Stimulated activated CD8-positive, alpha-beta memory T cell treated with anti-CD3 and anti-CD28 coated beads, Interleukin-7, amount 100 ng/mL, for 4 hours (primary cell): ENCODE data around the gene RBM4B.

Experiments used
- DNase-seq, 2 donors: peaks; one replicate each; pipeline ENCODE4 v3.0.0-alpha.2; 2020; ENCODE audit warnings: low read depth in 2 of 2

Gene RBM4B

DNA sequence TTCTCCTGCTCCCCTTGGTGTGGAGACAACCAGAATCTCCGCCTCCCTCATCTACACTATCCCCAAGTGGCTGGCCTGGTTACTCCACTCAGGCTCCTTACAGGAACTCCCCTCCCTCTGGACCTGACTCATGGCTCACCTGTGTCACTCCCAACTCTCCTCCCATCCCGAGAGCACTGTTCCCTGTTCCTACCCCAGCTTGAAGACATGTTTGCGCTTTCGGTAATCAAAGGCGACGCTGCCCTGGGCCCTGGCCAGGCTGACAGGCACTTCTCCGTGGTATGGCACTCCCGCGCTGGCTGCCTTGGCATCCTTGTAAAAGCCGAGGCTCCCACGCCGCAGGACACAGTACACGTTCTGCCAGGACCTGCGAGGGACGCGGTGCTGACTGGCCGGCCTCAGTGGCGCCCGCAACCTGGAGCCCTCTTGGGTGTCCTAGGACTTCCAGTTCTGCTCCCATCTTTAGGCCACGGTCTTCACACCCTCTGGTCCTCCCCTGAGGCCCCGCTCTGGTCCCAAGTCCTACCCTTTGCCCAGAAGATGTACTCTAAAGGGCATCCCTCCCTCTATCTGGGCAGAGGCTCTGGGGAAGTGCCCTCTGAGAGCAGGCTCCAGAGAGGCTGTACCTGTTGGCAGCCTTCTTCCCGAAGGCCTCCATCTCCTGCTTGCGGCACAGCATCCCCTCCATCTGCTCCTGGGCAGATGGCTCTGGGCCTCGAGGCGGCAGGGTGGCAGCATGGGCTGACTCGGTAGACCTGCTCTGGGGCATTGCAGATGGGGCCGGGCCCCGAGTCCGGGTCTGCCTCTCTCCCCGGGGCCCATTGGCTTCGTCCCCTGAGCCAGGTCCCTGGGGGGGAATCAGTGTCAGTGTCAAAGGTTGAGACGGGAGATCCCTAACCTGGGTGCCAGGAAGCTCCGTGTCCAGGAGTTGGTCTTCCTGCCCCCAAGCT, 9.4 kb upstream of the RBM4B start:
- no peak for DNase-seq

GRCh38 chr11:66686100-66686785, 8.6 kb upstream of the RBM4B start:
- DNase-seq, result no peak

DNA sequence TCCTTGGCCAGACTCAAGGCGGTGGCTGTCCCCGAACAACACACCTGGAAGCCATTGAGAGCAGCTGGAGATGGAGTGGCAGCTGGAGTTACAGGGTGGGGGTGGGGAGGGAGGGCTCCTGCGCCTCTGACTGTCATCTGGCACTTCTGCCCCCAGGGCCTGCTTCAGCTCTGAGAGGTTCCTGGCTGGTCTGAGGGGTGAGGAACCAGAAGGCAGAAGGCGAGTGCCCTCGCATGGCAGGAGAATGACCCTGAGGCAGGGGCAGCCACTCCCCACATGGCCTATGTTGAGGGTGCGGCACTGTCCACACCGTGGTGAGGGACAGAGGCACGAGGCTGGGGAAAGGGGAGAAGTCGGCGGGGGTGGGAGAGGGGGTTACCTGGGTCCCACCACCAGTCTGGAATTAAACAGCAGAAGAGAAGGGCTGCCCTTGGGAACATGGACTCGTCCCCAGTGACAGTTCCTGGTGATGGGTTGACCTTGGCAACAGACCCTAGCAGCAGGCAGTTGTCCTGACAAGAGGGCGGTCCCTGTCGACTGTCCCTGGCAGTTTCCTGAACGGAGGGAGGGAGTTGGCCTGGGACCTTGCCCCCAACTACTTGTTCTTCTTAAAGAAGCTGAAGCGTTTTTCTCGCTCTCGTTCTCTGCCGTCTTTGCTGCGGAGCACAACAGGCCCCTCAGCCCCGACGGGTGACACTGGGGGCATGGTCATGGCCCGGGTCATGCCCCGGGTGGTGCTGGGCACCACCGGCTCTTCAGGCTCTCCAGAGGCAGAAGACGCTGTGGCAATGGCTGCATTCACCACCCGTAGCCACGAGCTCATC, 7.8 kb upstream of the RBM4B start:
- no peak for DNase-seq

GRCh38 chr11:66684635-66685034, 6.9 kb upstream of the RBM4B start:
- DNase-seq, result no peak

GRCh38 chr11:66683877-66684276, 6.2 kb upstream of the RBM4B start:
- no peak for DNase-seq

- DNase-seq, result no peak
Measured at GRCh38 chr11:66680966-66681645, 3.4 kb upstream of the RBM4B start.

GRCh38 chr11:66676931-66677598, 622 bp downstream of the RBM4B start:
- DNase-seq, result no peak

GRCh38 chr11:66676282-66676919, 1.3 kb downstream of the RBM4B start:
- DNase-seq, result no peak

GRCh38 chr11:66674964-66675602, 2.6 kb downstream of the RBM4B start:
- DNase-seq, result no peak

GRCh38 chr11:66670816-66671215, 6.9 kb downstream of the RBM4B start:
- DNase-seq, result no peak

GRCh38 chr11:66665369-66665768, 12.3 kb downstream of the RBM4B start:
- DNase-seq, result no peak

GRCh38 chr11:66663741-66664296, 13.9 kb downstream of the RBM4B start:
- DNase-seq, result no peak

- no peak for DNase-seq
Measured at GRCh38 chr11:66659763-66660162, 17.9 kb downstream of the RBM4B start.

DNA sequence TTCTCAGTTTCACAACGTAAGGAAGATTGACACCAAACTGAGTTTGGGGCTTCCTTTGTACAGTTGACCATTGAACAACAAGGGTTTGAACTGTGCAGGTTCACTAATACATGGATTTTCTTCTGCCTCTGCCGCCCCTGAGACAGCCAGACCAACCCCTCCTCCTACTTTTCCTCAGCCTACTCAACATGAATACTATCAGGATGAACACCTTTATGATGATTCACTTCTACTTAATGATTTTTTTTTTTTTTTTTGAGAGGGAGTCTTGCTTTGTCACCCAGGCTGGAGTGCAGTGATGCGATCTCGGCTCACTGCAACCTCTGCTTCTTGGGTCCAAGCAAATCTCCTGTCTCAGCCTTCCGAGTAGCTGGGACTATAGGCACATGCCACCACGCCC, 24.6 kb downstream of the RBM4B start:
- DNase-seq, result no peak

DNA sequence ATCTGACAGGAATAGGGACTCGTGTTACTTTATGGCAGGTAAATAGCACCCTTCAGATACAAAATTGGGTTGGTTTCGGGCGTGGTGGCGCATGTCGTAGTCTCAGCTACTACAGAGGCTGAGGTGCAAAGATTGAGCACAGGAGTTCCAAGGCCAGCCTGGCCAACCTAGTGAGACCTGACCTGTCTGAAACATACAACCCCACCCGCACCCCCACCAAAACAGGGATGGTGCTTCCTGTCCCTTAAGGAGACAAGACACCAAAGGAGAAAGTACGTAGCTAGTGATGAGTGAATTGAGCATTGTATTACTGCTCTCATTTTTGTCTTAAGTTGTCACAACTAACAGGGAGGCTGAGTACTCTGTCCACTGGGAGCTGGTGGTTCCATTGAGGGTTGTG, 25.0 kb downstream of the RBM4B start:
- DNase-seq, result no peak

- no peak for DNase-seq
Measured at GRCh38 chr11:66651016-66651415, 26.7 kb downstream of the RBM4B start.

- no peak for DNase-seq
Measured at GRCh38 chr11:66649903-66650302, 27.8 kb downstream of the RBM4B start.

DNA sequence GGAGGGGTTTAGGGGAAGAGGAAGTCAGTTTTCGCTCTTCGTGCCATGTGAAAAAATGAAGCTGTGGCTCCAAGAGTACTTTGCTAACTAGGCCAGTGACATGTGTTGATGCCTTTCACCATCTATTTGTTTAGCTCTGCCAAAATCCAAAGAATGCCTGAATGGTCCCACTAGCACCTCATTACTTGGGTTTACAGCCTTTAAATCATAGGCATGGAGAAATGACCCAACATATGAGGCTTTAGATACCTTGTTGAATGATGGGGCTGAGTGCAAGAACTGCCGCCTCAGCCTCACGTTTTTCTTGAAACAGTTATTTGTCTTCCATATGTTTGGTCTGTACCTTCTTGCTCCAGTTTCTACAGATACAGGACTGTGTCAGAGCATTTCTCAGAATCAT, 30.9 kb downstream of the RBM4B start:
- no peak for DNase-seq

DNA sequence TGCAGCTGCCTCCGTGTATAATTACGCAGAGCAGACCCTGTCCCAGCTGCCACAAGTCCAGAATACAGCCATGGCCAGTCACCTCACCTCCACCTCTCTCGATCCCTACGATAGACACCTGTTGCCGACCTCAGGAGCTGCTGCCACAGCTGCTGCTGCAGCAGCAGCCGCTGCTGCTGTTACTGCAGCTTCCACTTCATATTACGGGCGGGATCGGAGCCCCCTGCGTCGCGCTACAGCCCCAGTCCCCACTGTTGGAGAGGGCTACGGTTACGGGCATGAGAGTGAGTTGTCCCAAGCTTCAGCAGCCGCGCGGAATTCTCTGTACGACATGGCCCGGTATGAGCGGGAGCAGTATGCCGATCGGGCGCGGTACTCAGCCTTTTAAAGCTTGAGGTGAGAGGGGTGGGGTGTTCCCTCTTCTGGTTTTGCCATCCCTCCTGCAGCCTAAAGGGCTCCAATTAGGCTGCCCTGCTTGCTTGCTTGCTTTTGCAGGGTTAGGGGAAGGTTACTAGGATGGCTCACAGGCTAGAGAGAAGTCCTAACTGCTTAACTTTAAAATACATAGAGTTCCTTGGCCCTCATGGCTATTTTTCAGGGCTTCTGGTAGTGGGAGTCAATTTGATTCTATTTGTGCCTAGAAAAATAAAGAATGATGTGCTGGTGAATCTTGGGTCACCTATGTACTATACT, 33.8 kb downstream of the RBM4B start:
- DNase-seq, result no peak
